Vagina (tissue), 2 donors: Measurements from ENCODE around the gene RSAD2.

Experiments used
- CTCF ChIP-seq, 3 experiments: fragments of 450-650 bp in 2 of 3; fragments of 200-600 bp in 1 of 3; sonication (generic) in 1 of 3; IDR thresholded peaks; one replicate each; pipeline ENCODE4 v1.5.1; 2017 to 2019; ENCODE audit warnings: antibody characterized with exemption in 3 of 3, mild to moderate bottlenecking in 2 of 3, moderate library complexity in 2 of 3
- POLR2A ChIP-seq, 2 donors: fragments of 450-650 bp; IDR thresholded peaks; one replicate each; pipeline ENCODE4 v1.6.1; 2017; ENCODE audit warnings: antibody characterized with exemption in 2 of 2, mild to moderate bottlenecking in 2 of 2, moderate library complexity in 2 of 2
- POLR2AphosphoS5 ChIP-seq, 2 donors: sonication (generic); formaldehyde crosslinking; IDR thresholded peaks; one replicate each; pipeline ENCODE4 v1.9.0; 2017; ENCODE audit warnings: antibody characterized with exemption in 2 of 2, mild to moderate bottlenecking in 2 of 2, low read depth in 1 of 2; ENCODE audit not compliant: insufficient read depth in 1 of 2

GRCh38 chr2:6923319-6923718 lies 45.7 kb downstream of the RSAD2 start:
- no peak for TF ChIP-seq POLR2AphosphoS5 (IDR thresholded peaks at IDR 0.05; ENCODE audit: insufficient read depth in 1 of 2, low read depth in 1 of 2)
- TF ChIP-seq POLR2A (IDR thresholded peaks at IDR 0.05): no peak
- TF ChIP-seq CTCF (IDR thresholded peaks at IDR 0.05): no peak
